Hepatocyte (in vitro differentiated cells): ENCODE data around the gene PRSS50. TPM values are rescaled to one million over a fixed set of nuclear protein-coding genes. Genes with fewer than 3 reads are reported as not detected.

Experiments
- DNase-seq: peaks from one replicate; pipeline ENCODE4 v3.0.0-alpha.2; 2016; ENCODE audit warnings: low spot score
- H2AFZ ChIP-seq: fragments of 200-600 bp; sonication (generic); 2 replicates; pipeline ENCODE4 v1.6.0; 2016; ENCODE audit warnings: antibody characterized with exemption, mild to moderate bottlenecking
- H3K27ac ChIP-seq: fragments of 200-600 bp; sonication (generic); 2 replicates; pipeline ENCODE4 v1.5.1; 2016; ENCODE audit warnings: mild to moderate bottlenecking
- H3K27me3 ChIP-seq: fragments of 200-600 bp; sonication (generic); 2 replicates; pipeline ENCODE4 v1.6.1; 2016
- H3K36me3 ChIP-seq: fragments of 200-600 bp; sonication (generic); replicated peaks from 2 replicates; pipeline ENCODE4 v1.5.1; 2016; ENCODE audit warnings: low read depth; ENCODE audit not compliant: insufficient read depth
- H3K4me1 ChIP-seq: fragments of 200-600 bp; sonication (generic); 2 replicates; pipeline ENCODE4 v1.5.1; 2016; ENCODE audit warnings: mild to moderate bottlenecking, moderate library complexity; ENCODE audit not compliant: insufficient read depth
- H3K4me2 ChIP-seq: fragments of 200-600 bp; sonication (generic); 2 replicates; pipeline ENCODE4 v1.6.0; 2016
- H3K4me3 ChIP-seq: fragments of 200-600 bp; sonication (generic); 2 replicates; pipeline ENCODE4 v1.5.1; 2016; ENCODE audit warnings: mild to moderate bottlenecking
- H3K79me2 ChIP-seq: fragments of 200-600 bp; sonication (generic); 2 replicates; pipeline ENCODE4 v1.6.0; 2017; ENCODE audit warnings: mild to moderate bottlenecking
- H3K9me2 ChIP-seq: fragments of 200-600 bp; sonication (generic); replicated peaks from 2 replicates; pipeline ENCODE4 v1.6.0; 2017; ENCODE audit warnings: mild to moderate bottlenecking; ENCODE audit not compliant: insufficient read depth
- H3K9me3 ChIP-seq: fragments of 200-600 bp; sonication (generic); 2 replicates; pipeline ENCODE4 v1.5.1; 2016; ENCODE audit warnings: low read depth, mild to moderate bottlenecking
- H4K20me1 ChIP-seq: fragments of 200-600 bp; sonication (generic); 2 replicates; pipeline ENCODE4 v1.6.0; 2016; ENCODE audit warnings: mild to moderate bottlenecking; ENCODE audit not compliant: insufficient read depth, poor library complexity, severe bottlenecking
- CTCF ChIP-seq: fragments of 200-600 bp; sonication (generic); IDR thresholded peaks from 2 replicates; pipeline ENCODE4 v1.5.1; 2016; ENCODE audit warnings: antibody characterized with exemption, mild to moderate bottlenecking; ENCODE audit not compliant: poor library complexity
- EZH2 ChIP-seq: fragments of 200-600 bp; sonication (generic); IDR thresholded peaks from 2 replicates; pipeline ENCODE4 v1.6.1; 2016; ENCODE audit warnings: antibody characterized with exemption, mild to moderate bottlenecking, borderline replicate concordance
- EZH2phosphoT487 ChIP-seq: fragments of 200-600 bp; sonication (generic); IDR thresholded peaks from one replicate; pipeline ENCODE4 v1.6.1; 2018; ENCODE audit warnings: antibody characterized with exemption, mild to moderate bottlenecking, low read depth, moderate library complexity; ENCODE audit not compliant: unreplicated experiment, severe bottlenecking
- WGBS: methylation state at CpG from one replicate; pipeline ENCODE4 v1.1.6; 2016; ENCODE audit warnings: low lambda C conversion rate; ENCODE audit errors: missing lambda C conversion rate; 5-methylcytosine and 5-hydroxymethylcytosine counted together
- polyA plus RNA-seq: library from polyadenylated mRNA; unstranded; fragments of >200 nt; fragmentation: Nextera tagmentation; extraction: Ambion mirVana; gene quantifications from 2 replicates; pipeline ENCODE4 v1.2.1, GENCODE V29; 2016
- total RNA-seq: library from RNA; depleted of rRNA; stranded (reverse); fragments of >200 nt; gene quantifications from 2 replicates; pipeline ENCODE4 v1.2.3, GENCODE V29; 2014

PRSS50 gene
- total and polyA plus RNA-seq, 2 experiments from 2014 or later, result 0.33 to 1.4 TPM

- no peak overlapping the region for H2AFZ ChIP-seq
- H3K9me2 ChIP-seq, result no peaks in the 10 kb centered on the region
- no peaks in the 10 kb centered on the region for H3K36me3 ChIP-seq
- no peak overlapping the region for H3K27ac ChIP-seq
- no peak overlapping the region for H3K4me2 ChIP-seq
- no peaks in the 10 kb centered on the region for H4K20me1 ChIP-seq
- whole genome bisulfite sequencing, result 97% methylated on average over 6 of the region's 6 CpGs
- H3K4me1 ChIP-seq, result peaks cover 13% of the 10 kb centered on the region
- TF ChIP-seq EZH2 (no peak), CTCF (no peak), EZH2phosphoT487 (no peak)
- no peaks in the 10 kb centered on the region for H3K9me3 ChIP-seq
- DNase-seq, result no peak
- no peaks in the 10 kb centered on the region for H3K27me3 ChIP-seq
- no peaks in the 10 kb centered on the region for H3K79me2 ChIP-seq
- H3K4me3 ChIP-seq, result no peak overlapping the region
Measured at GRCh38 chr3:46710671-46711295, 6.9 kb downstream of the PRSS50 start.

- Histone ChIP-seq H2AFZ (no peak overlapping the region), H3K4me1 (peaks cover 19% of the 10 kb centered on the region), H3K79me2 (no peaks in the 10 kb centered on the region), H3K4me3 (no peak overlapping the region), H3K9me2 (no peaks in the 10 kb centered on the region), H3K27ac (no peak overlapping the region), H3K36me3 (no peaks in the 10 kb centered on the region), H4K20me1 (no peaks in the 10 kb centered on the region), H3K4me2 (no peak overlapping the region), H3K27me3 (no peaks in the 10 kb centered on the region), H3K9me3 (no peaks in the 10 kb centered on the region)
- no peak for TF ChIP-seq EZH2phosphoT487
- no peak for TF ChIP-seq EZH2
- no peak for TF ChIP-seq CTCF
- 93% methylated on average over 7 of the region's 7 CpGs for WGBS
- DNase-seq, result no peak
Measured at GRCh38 chr3:46710229-46710628, 7.4 kb downstream of the PRSS50 start.

- Histone ChIP-seq H3K9me3 (no peaks in the 10 kb centered on the region), H3K4me3 (no peak overlapping the region), H3K4me2 (no peak overlapping the region), H3K79me2 (no peaks in the 10 kb centered on the region), H2AFZ (no peak overlapping the region), H4K20me1 (no peaks in the 10 kb centered on the region), H3K36me3 (no peaks in the 10 kb centered on the region), H3K4me1 (peaks cover 20% of the 10 kb centered on the region), H3K27ac (no peak overlapping the region), H3K27me3 (no peaks in the 10 kb centered on the region), H3K9me2 (no peaks in the 10 kb centered on the region)
- WGBS, result 97% methylated on average over 6 of the region's 6 CpGs
- TF ChIP-seq CTCF (no peak), EZH2phosphoT487 (no peak), EZH2 (no peak)
- no peak for DNase-seq
Measured at GRCh38 chr3:46709721-46710120, 7.9 kb downstream of the PRSS50 start.
